ENCODE measurements around the gene ANGPTL8.

The ANGPTL8 gene

GRCh38 chr19:11202488-11203193, 36.8 kb upstream of the ANGPTL8 start:
- Histone ChIP-seq H3K9ac (no peak overlapping the region), H3K36me3 (no peaks in the 10 kb centered on the region), H3K4me3 (no peak overlapping the region), H3K27ac (no peak overlapping the region), H3K4me2 (peak overlapping the region; percentile 79; the same call in 1 of the 2 replicates), H3K27me3 (no peaks in the 10 kb centered on the region), H3K4me1 (peaks cover 54% of the 10 kb centered on the region), H4K20me1 (peaks cover 22% of the 10 kb centered on the region; the same call in 1 of the 2 replicates), H3K9me3 (no peaks in the 10 kb centered on the region)
- no peak for TF ChIP-seq Cebpa-rat (IDR thresholded peaks at IDR 0.05)

DNA sequence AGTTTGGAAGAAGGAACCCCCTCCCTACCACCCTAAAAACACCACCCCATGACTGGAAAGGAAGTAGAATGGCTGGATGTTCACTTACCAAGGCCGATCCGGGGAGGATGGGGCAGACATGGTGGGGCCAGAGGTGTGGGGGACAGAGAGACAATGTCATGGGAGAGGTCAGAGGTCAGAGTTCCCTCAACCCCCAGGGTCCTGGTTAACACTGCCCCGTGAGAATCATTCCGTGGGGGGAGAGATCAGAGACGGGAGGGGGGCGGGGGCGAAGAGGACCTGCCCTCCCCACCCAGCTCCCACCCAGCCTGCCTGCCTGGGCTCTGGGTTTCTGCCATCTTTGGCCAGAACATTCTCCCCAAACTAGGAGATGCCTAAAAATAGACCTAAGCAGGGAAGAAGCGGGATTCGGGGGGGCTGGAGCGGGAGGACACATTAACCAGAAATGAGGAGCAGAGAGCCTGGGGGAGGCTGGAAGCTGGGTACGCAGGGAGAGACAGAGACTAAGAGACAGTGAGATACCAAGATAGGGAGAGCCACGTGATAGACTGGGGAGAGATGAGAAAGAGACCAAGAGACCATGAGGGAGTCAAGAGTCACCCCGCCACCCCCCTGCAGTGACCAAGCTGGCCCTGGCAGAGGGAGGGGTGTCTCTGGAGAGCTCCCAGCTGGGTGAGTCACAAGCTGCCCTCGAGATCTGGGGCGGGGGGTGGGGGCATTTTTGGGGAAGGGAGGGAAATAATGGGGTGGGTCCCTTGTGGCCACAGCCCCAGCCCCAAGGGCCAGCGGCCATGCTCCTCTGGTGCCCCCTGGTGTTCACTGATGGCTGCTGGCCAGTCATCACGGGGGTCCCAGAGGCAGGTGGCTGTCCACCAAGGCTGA, 36.0 kb upstream of the ANGPTL8 start:
- Histone ChIP-seq H3K9me3 (no peaks in the 10 kb centered on the region), H3K27me3 (no peaks in the 10 kb centered on the region), H3K4me1 (peaks cover 47% of the 10 kb centered on the region), H3K4me2 (peak overlapping the region; percentile 79), H3K36me3 (no peaks in the 10 kb centered on the region), H3K9ac (no peak overlapping the region), H3K4me3 (no peak overlapping the region), H4K20me1 (peaks cover 27% of the 10 kb centered on the region; the same call in 1 of the 2 replicates), H3K27ac (no peak overlapping the region)
- no peak for TF ChIP-seq Cebpa-rat (IDR thresholded peaks at IDR 0.05)

DNA sequence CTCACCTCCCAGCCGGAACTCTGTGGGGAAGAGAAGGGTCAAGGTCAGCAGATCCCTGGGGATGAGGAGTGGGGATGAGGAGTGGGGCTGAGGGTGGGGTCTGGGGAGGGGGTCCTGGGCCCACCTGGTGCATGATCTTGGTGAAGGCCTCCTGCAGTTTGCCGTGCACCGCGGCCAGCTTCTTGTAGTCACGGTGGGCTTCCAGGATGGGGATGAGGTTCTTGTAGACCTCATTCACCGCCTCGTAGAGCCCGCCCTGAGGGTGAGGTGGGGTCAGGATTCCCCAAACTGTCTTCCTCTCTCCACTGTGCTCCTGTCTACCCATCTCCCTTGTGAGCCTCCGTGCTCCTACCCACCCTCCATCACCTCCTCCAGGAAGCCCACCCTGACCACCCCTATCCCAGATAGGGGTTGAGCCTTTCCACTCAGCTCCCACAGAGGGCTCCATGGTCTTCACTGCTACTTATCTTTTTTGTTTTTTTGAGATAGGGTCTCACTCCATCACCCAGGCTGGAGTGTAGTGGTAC, 35.3 kb upstream of the ANGPTL8 start:
- no peak for TF ChIP-seq Cebpa-rat (IDR thresholded peaks at IDR 0.05)
- H4K20me1 ChIP-seq: peaks cover 34% of the 10 kb centered on the region; the same call in 1 of the 2 replicates
- H3K9me3 ChIP-seq: no peaks in the 10 kb centered on the region
- H3K9ac ChIP-seq: no peak overlapping the region
- H3K27me3 ChIP-seq: no peaks in the 10 kb centered on the region
- H3K4me2 ChIP-seq: peak overlapping the region; percentile 79
- peaks cover 43% of the 10 kb centered on the region for H3K4me1 ChIP-seq
- no peak overlapping the region for H3K27ac ChIP-seq
- H3K36me3 ChIP-seq: no peaks in the 10 kb centered on the region
- no peak overlapping the region for H3K4me3 ChIP-seq

GRCh38 chr19:11204943-11205349, 34.5 kb upstream of the ANGPTL8 start:
- TF ChIP-seq Cebpa-rat (IDR thresholded peaks at IDR 0.05): peak; percentile 72; the same call in 1 of the 2 replicates
- H3K27ac ChIP-seq: no peak overlapping the region

GRCh38 chr19:11205939-11206570, 33.4 kb upstream of the ANGPTL8 start:
- Histone ChIP-seq H3K9me3 (no peaks in the 10 kb centered on the region), H4K20me1 (peaks cover 34% of the 10 kb centered on the region; the same call in 1 of the 2 replicates), H3K27ac (no peak overlapping the region), H3K4me1 (peaks cover 40% of the 10 kb centered on the region), H3K27me3 (no peaks in the 10 kb centered on the region), H3K9ac (no peak overlapping the region), H3K36me3 (no peaks in the 10 kb centered on the region), H3K4me2 (peak overlapping the region; percentile 79), H3K4me3 (no peak overlapping the region)
- TF ChIP-seq Cebpa-rat (IDR thresholded peaks at IDR 0.05): no peak

More at GRCh38 chr19:11204943-11205349, 34.5 kb upstream of the ANGPTL8 start:
- Histone ChIP-seq H3K27me3 (no peaks in the 10 kb centered on the region), H3K9ac (no peak overlapping the region), H3K4me3 (no peak overlapping the region), H3K4me2 (peak overlapping the region; percentile 79), H3K36me3 (no peaks in the 10 kb centered on the region), H3K9me3 (no peaks in the 10 kb centered on the region), H3K4me1 (peaks cover 40% of the 10 kb centered on the region), H4K20me1 (peaks cover 34% of the 10 kb centered on the region; the same call in 1 of the 2 replicates)

- Histone ChIP-seq H3K4me1 (peaks cover 26% of the 10 kb centered on the region), H3K36me3 (no peaks in the 10 kb centered on the region), H3K4me3 (no peak overlapping the region), H3K9me3 (no peaks in the 10 kb centered on the region), H3K27me3 (no peaks in the 10 kb centered on the region), H4K20me1 (peaks cover 34% of the 10 kb centered on the region; the same call in 1 of the 2 replicates), H3K27ac (no peak overlapping the region), H3K4me2 (no peak overlapping the region), H3K9ac (no peak overlapping the region)
- no peak for TF ChIP-seq Cebpa-rat (IDR thresholded peaks at IDR 0.05)
These were observed 30.6 kb upstream of the ANGPTL8 start for GRCh38 chr19:11208561-11209471.

DNA sequence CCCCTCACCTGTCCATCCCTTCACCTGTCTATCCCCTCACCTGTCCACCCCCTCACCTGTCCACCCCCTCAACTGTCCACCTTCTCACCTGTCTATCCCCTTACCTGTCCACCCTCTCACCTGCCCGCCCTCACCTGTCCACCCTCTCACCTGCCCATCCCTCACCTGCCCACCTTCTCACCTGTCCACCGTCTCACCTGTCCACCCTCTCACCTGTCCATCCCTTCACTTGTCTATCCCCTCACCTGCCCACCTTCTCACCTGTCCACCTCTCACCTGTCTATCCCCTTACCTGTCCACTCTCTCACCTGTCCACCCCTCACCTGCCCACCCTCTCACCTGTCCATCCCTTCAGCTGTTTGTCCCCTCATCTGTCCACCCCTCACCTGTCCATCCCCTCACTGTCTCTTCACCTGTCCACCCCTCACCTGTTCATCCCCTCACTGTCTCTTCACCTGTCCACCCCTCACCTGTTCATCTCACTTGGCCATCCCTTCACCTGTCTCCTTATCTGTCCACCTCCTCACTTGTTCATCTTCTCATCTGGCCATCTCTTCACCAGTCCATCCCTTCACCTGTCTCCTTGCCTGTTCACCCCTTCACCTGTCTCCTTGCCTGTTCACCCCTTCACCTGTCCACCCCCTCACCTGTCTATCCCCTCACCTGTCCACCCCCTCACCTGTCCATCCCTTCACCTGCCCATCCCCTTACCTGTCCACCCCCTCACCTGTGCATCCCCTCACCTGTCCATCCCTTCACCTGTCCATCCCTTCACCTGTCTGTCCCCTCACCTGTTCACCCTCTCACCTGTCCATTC, 29.4 kb upstream of the ANGPTL8 start:
- Histone ChIP-seq H3K4me3 (no peak overlapping the region), H3K27ac (no peak overlapping the region), H3K27me3 (no peaks in the 10 kb centered on the region), H3K9ac (no peak overlapping the region), H4K20me1 (peaks cover 29% of the 10 kb centered on the region; the same call in 1 of the 2 replicates), H3K4me2 (no peak overlapping the region), H3K9me3 (no peaks in the 10 kb centered on the region), H3K4me1 (peaks cover 14% of the 10 kb centered on the region), H3K36me3 (no peaks in the 10 kb centered on the region)
- TF ChIP-seq Cebpa-rat (IDR thresholded peaks at IDR 0.05): no peak

GRCh38 chr19:11210656-11210928, 28.8 kb upstream of the ANGPTL8 start:
- no peak overlapping the region for H3K4me3 ChIP-seq
- H3K9ac ChIP-seq: no peak overlapping the region
- peaks cover 9% of the 10 kb centered on the region for H3K4me1 ChIP-seq
- no peak overlapping the region for H3K4me2 ChIP-seq
- no peak for TF ChIP-seq Cebpa-rat (IDR thresholded peaks at IDR 0.05)
- no peak overlapping the region for H3K27ac ChIP-seq
- no peaks in the 10 kb centered on the region for H3K36me3 ChIP-seq
- H3K9me3 ChIP-seq: no peaks in the 10 kb centered on the region
- peaks cover 29% of the 10 kb centered on the region; the same call in 1 of the 2 replicates for H4K20me1 ChIP-seq
- no peaks in the 10 kb centered on the region for H3K27me3 ChIP-seq
